Measurements from ENCODE around the gene SORCS3. TPM values are rescaled to one million over a fixed set of nuclear protein-coding genes. Genes with fewer than 3 reads are reported as not detected.
A peak's percentile ranks its signal among the peaks of the same experiment; 100 is the strongest.

The SORCS3 gene
- polyA plus RNA-seq, 4 donors = 0.07 to 0.31 TPM; not detected in 2

DNA sequence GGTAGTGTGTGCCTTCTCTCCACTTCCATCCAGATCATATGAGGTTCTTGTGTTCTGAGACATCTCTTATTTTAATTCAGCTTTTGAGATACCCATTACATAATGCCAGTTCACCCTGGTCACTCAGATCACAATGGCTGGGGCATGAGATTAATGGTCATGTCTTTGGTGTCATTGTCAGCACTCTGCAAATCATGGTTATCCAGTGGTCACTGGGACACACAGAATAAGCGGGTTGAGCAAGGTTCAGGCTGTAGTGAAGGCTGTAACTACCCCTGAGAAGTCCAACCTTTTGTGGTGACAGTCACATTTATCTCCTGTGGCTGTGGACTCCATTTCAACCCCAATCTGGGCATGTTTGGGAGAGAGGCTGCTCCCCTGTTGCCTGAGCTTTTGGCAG lies 35.8 kb downstream of the SORCS3 start:
- Histone ChIP-seq H3K36me3 (ENCODE audit: control insufficient read depth in 3 of 3, insufficient read depth in 2 of 3, low read depth in 1 of 3, low read length in 3 of 3) (no peaks in the 10 kb centered on the region), H3K27ac (ENCODE audit: low read depth in 1 of 3, low read length in 2 of 3) (no peak overlapping the region), H3K9me3 (ENCODE audit: control insufficient read depth in 2 of 2, insufficient read depth in 1 of 2, low read depth in 1 of 2, low read length in 1 of 2) (peaks cover 0 to 2% of the 10 kb centered on the region in 2 donors), H3K4me1 (ENCODE audit: control insufficient read depth in 3 of 3, insufficient read depth in 2 of 3, low read depth in 1 of 3, low read length in 2 of 3) (no peaks in the 10 kb centered on the region), H3K4me3 (ENCODE audit: low read depth in 1 of 3, low read length in 3 of 3) (no peak overlapping the region), H3K27me3 (ENCODE audit: control insufficient read depth in 3 of 3, insufficient read depth in 3 of 3, low read length in 3 of 3) (peaks cover 0 to 5% (median 0%) of the 10 kb centered on the region in 3 donors)
- 76 to 92% (median 89%) methylated on average over 1 of the region's 1 CpG for WGBS, 3 donors
- no peak for DNase-seq
- FAIRE-seq = no peak

DNA sequence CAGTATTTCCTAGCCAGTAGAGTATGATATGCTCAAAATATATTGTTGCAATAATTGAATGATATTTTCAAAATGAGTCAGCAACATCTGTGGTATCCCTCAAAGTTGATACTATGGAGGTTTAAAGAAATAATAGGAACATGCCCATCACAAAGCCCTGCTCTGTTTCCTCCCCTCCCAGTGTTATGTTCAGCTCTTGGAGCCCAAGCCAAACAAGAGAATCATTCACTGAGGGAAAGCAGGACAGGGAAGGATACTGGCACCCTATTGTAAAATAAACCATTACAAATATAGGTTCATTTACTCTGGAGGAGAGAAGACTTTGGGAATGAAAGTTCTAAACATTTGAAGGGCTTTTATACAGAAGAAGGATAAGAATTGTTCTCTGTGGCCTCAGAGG lies 37.6 kb downstream of the SORCS3 start:
- FAIRE-seq = no peak

DNA sequence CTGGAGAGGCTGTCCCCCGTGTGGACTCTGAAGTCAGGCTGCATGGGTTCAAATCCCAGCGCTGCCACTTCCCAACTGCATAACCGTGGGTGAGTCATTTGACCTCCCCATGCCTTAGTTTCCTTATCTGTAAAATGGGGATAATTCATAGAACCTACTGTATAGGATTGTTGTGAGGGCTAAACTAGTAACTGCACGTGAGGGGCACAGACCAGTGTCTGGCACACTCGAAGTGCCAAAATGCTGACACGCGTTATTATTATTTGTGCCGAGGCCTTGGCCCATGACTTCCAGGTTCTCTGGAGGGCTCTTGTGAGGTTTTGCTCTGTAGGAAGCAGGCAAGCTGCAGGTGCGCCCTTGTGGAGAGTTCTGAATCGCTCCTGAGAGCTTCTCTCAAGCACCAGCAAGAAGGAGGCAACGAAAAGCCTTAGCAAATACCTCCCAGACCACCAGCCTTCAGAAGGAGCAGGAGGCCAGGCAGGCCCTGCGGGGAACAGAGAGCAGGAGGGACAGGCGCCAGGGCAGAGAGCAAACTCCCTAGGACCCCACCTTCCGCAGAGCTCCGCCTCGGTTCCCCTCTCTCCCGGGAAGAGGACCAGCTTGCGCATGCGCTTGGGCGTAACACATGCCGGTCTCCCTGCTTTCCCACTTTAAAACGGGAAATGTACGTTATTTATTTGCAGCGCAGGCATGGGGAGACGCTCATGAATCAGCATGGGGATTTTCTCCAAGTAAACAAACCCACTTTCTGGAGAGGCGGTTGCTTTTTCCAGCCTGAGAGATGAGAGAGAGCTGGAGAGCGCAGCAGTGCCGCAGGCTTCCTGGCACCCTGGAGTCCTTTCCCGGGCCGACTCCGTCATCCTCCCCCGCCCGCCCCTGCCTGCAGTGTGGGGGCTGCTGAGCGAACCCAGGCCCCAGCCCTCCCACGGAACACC lies 39.6 kb downstream of the SORCS3 start:
- peak overlapping the region in 1 of 3 donors; percentile 48 for H3K27ac ChIP-seq (ENCODE audit: low read depth in 1 of 3, low read length in 2 of 3)
- H3K36me3 ChIP-seq (ENCODE audit: control insufficient read depth in 3 of 3, insufficient read depth in 2 of 3, low read depth in 1 of 3, low read length in 3 of 3) = no peaks in the 10 kb centered on the region
- no peak overlapping the region for H3K4me3 ChIP-seq (ENCODE audit: low read depth in 1 of 3, low read length in 3 of 3)
- WGBS, 3 donors = 22 to 29% (median 27%) methylated on average over 34 of the region's 35 CpGs
- peak in 1 of 2 donors; percentile 30 for DNase-seq
- H3K9me3 ChIP-seq (ENCODE audit: control insufficient read depth in 2 of 2, insufficient read depth in 1 of 2, low read depth in 1 of 2, low read length in 1 of 2) = no peaks in the 10 kb centered on the region
- no peak for FAIRE-seq
- peaks cover 0 to 5% (median 0%) of the 10 kb centered on the region in 3 donors for H3K27me3 ChIP-seq (ENCODE audit: control insufficient read depth in 3 of 3, insufficient read depth in 3 of 3, low read length in 3 of 3)
- H3K4me1 ChIP-seq (ENCODE audit: control insufficient read depth in 3 of 3, insufficient read depth in 2 of 3, low read depth in 1 of 3, low read length in 2 of 3) = no peaks in the 10 kb centered on the region

More for the DNA sequence above, 37.6 kb downstream of the SORCS3 start:
- H3K4me3 ChIP-seq (ENCODE audit: low read depth in 1 of 3, low read length in 3 of 3) = no peak overlapping the region
- H3K4me1 ChIP-seq (ENCODE audit: control insufficient read depth in 3 of 3, insufficient read depth in 2 of 3, low read depth in 1 of 3, low read length in 2 of 3) = no peaks in the 10 kb centered on the region
- H3K36me3 ChIP-seq (ENCODE audit: control insufficient read depth in 3 of 3, insufficient read depth in 2 of 3, low read depth in 1 of 3, low read length in 3 of 3) = no peaks in the 10 kb centered on the region
- no peak overlapping the region for H3K27ac ChIP-seq (ENCODE audit: low read depth in 1 of 3, low read length in 2 of 3)
- no peak for DNase-seq
- peaks cover 0 to 2% of the 10 kb centered on the region in 2 donors for H3K9me3 ChIP-seq (ENCODE audit: control insufficient read depth in 2 of 2, insufficient read depth in 1 of 2, low read depth in 1 of 2, low read length in 1 of 2)
- peaks cover 0 to 5% (median 0%) of the 10 kb centered on the region in 3 donors for H3K27me3 ChIP-seq (ENCODE audit: control insufficient read depth in 3 of 3, insufficient read depth in 3 of 3, low read length in 3 of 3)

DNA sequence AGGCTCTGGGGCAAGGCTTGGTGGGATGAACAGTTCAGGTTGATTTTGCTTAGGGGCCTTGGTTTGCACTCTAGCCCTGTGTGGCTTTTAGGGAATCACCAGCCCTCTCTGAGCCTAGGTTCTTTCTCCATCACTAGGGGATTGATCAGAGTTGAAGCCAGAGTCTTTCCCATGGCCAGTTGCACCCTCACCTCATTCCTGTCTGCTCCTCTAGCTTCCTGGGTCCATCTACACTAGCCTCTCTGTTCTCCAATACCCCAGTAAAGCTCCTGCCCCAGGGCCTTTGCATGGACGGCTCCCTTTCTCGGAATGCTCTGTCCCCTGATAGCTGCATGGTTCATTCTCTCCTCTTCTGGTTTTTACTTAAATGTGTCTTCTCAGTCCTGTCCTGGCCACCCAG lies 40.4 kb downstream of the SORCS3 start:
- Histone ChIP-seq H3K4me1 (ENCODE audit: control insufficient read depth in 3 of 3, insufficient read depth in 2 of 3, low read depth in 1 of 3, low read length in 2 of 3) (no peaks in the 10 kb centered on the region), H3K4me3 (ENCODE audit: low read depth in 1 of 3, low read length in 3 of 3) (no peak overlapping the region), H3K9me3 (ENCODE audit: control insufficient read depth in 2 of 2, insufficient read depth in 1 of 2, low read depth in 1 of 2, low read length in 1 of 2) (no peaks in the 10 kb centered on the region), H3K27ac (ENCODE audit: low read depth in 1 of 3, low read length in 2 of 3) (peak overlapping the region in 1 of 3 donors; percentile 48), H3K36me3 (ENCODE audit: control insufficient read depth in 3 of 3, insufficient read depth in 2 of 3, low read depth in 1 of 3, low read length in 3 of 3) (no peaks in the 10 kb centered on the region), H3K27me3 (ENCODE audit: control insufficient read depth in 3 of 3, insufficient read depth in 3 of 3, low read length in 3 of 3) (peaks cover 0 to 5% (median 0%) of the 10 kb centered on the region in 3 donors)
- FAIRE-seq = no peak
- WGBS, 3 donors = 50 to 89% (median 86%) methylated on average over 2 of the region's 2 CpGs
- DNase-seq = no peak

DNA sequence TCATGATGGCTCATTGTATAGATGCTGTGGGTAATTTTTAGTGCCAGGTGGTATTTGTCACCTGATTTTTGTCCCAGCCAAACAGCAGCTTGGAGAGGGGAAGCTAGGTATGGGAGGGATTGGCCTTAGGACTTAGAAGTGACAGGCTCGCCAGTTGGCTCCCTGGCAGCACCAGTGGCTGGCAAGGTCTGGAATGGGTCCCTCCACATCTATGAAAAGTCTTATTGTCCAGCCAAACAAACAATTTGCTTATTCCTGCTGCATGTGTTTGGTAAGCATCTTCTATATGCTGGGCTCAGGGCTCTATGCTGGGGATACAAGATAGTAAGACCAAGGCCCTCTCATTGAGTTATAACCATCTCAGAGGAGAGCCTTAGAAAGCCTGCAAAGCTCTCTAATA lies 42.5 kb downstream of the SORCS3 start:
- WGBS, 3 donors = 65 to 88% (median 86%) methylated on average over 1 of the region's 1 CpG
- Histone ChIP-seq H3K36me3 (ENCODE audit: control insufficient read depth in 3 of 3, insufficient read depth in 2 of 3, low read depth in 1 of 3, low read length in 3 of 3) (no peaks in the 10 kb centered on the region), H3K27me3 (ENCODE audit: control insufficient read depth in 3 of 3, insufficient read depth in 3 of 3, low read length in 3 of 3) (peaks cover 0 to 5% (median 0%) of the 10 kb centered on the region in 3 donors), H3K27ac (ENCODE audit: low read depth in 1 of 3, low read length in 2 of 3) (no peak overlapping the region), H3K4me3 (ENCODE audit: low read depth in 1 of 3, low read length in 3 of 3) (no peak overlapping the region), H3K4me1 (ENCODE audit: control insufficient read depth in 3 of 3, insufficient read depth in 2 of 3, low read depth in 1 of 3, low read length in 2 of 3) (no peaks in the 10 kb centered on the region), H3K9me3 (ENCODE audit: control insufficient read depth in 2 of 2, insufficient read depth in 1 of 2, low read depth in 1 of 2, low read length in 1 of 2) (no peaks in the 10 kb centered on the region)
- FAIRE-seq (no peak), DNase-seq (no peak)

DNA sequence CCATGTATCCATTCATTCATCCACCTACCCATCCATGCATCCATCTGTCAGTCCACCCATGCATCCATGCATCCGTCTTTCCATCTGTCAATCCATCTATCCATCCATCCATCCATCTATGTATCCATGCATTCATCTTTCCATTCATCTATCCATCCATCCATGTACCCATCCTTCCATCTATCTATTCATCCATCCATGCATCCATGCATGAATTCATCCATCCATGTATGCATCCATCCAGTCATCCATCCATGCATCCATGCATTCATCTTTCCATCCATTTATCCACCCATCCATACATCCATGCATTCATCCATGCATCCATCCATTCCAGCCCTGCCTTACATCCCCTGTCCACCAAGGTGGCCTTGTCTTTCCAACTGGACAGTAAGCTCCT lies 45.7 kb downstream of the SORCS3 start:
- no peak for DNase-seq
- no peak for FAIRE-seq
- 38 to 78% (median 57%) methylated on average over 1 of the region's 1 CpG for whole genome bisulfite sequencing, 3 donors
- no peaks in the 10 kb centered on the region for H3K36me3 ChIP-seq (ENCODE audit: control insufficient read depth in 3 of 3, insufficient read depth in 2 of 3, low read depth in 1 of 3, low read length in 3 of 3)
- H3K4me3 ChIP-seq (ENCODE audit: low read depth in 1 of 3, low read length in 3 of 3) = no peak overlapping the region
- H3K9me3 ChIP-seq (ENCODE audit: control insufficient read depth in 2 of 2, insufficient read depth in 1 of 2, low read depth in 1 of 2, low read length in 1 of 2) = no peaks in the 10 kb centered on the region
- no peaks in the 10 kb centered on the region for H3K4me1 ChIP-seq (ENCODE audit: control insufficient read depth in 3 of 3, insufficient read depth in 2 of 3, low read depth in 1 of 3, low read length in 2 of 3)
- no peak overlapping the region for H3K27ac ChIP-seq (ENCODE audit: low read depth in 1 of 3, low read length in 2 of 3)
- no peaks in the 10 kb centered on the region for H3K27me3 ChIP-seq (ENCODE audit: control insufficient read depth in 3 of 3, insufficient read depth in 3 of 3, low read length in 3 of 3)

DNA sequence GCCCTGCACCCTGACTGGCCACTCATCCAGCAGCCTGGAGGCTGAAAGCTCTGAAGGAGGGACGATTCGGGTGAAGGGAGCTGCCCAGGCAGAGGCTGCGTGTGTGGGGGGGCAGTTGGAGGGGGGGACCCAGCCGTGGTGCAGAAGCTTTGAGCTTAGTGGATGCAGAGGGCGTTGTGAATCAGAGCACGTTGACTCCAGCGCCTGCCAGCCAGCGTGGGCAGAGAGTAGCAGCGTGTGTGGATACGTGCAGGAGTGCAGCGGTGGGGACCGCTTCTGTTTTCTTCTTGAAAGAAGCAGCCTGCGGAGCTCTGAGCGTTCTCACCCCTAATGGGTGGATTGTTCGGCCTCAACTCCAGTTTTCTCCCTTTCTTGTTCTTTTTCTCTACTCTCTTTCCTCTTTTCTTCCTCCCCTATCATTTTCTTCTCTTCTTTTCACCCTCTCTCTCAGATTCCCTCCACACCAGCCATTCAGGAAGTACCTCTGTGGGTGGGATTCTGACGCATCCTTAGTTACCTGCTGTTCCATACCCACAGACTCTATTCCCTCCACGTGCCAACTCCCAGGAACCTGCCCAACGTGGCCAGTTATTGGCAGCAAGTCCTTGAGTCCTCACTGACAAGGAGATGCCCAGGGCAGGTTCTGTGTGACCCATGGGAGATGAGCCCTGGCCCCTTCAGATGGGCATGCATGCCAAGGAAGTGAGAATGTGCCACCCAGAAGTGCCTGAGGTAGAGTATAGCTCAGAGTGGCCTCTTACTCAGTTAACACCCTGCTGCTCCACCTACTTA lies 47.4 kb downstream of the SORCS3 start:
- FAIRE-seq = no peak
- Histone ChIP-seq H3K27ac (ENCODE audit: low read depth in 1 of 3, low read length in 2 of 3) (no peak overlapping the region), H3K36me3 (ENCODE audit: control insufficient read depth in 3 of 3, insufficient read depth in 2 of 3, low read depth in 1 of 3, low read length in 3 of 3) (no peaks in the 10 kb centered on the region), H3K4me1 (ENCODE audit: control insufficient read depth in 3 of 3, insufficient read depth in 2 of 3, low read depth in 1 of 3, low read length in 2 of 3) (no peaks in the 10 kb centered on the region), H3K9me3 (ENCODE audit: control insufficient read depth in 2 of 2, insufficient read depth in 1 of 2, low read depth in 1 of 2, low read length in 1 of 2) (no peaks in the 10 kb centered on the region), H3K4me3 (ENCODE audit: low read depth in 1 of 3, low read length in 3 of 3) (no peak overlapping the region), H3K27me3 (ENCODE audit: control insufficient read depth in 3 of 3, insufficient read depth in 3 of 3, low read length in 3 of 3) (no peaks in the 10 kb centered on the region)
- no peak for DNase-seq
- WGBS, 3 donors = 60 to 64% (median 61%) methylated on average over 18 of the region's 18 CpGs

DNA sequence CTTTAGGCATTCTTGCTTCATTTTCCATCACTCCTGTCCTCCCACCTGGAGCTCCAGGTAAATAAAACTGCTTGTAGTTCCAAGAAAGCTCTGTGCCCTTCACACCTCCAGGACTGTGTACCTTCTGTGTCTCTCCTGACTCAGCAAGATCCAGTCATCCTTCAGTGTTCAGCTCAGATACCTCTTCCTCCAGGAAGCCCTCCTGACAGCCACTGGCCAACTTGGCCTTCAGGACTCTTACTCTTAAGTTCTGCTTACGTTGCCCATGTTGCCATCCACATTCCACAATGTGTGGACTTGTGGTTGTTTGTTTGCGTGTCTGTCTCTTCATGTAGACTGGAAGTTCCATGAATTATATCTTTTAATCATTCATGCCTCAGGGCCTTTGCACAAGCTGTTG lies 48.0 kb downstream of the SORCS3 start:
- FAIRE-seq = no peak
- H3K36me3 ChIP-seq (ENCODE audit: control insufficient read depth in 3 of 3, insufficient read depth in 2 of 3, low read depth in 1 of 3, low read length in 3 of 3) = no peaks in the 10 kb centered on the region
- no peak overlapping the region for H3K27ac ChIP-seq (ENCODE audit: low read depth in 1 of 3, low read length in 2 of 3)
- 75 to 79% (median 78%) methylated on average over 2 of the region's 2 CpGs for WGBS, 3 donors
- H3K27me3 ChIP-seq (ENCODE audit: control insufficient read depth in 3 of 3, insufficient read depth in 3 of 3, low read length in 3 of 3) = no peaks in the 10 kb centered on the region
- DNase-seq = no peak
- no peaks in the 10 kb centered on the region for H3K4me1 ChIP-seq (ENCODE audit: control insufficient read depth in 3 of 3, insufficient read depth in 2 of 3, low read depth in 1 of 3, low read length in 2 of 3)
- H3K4me3 ChIP-seq (ENCODE audit: low read depth in 1 of 3, low read length in 3 of 3) = no peak overlapping the region
- no peaks in the 10 kb centered on the region for H3K9me3 ChIP-seq (ENCODE audit: control insufficient read depth in 2 of 2, insufficient read depth in 1 of 2, low read depth in 1 of 2, low read length in 1 of 2)

Measured in small intestine (tissue), 7 donors.